Kidney epithelial cell (primary cell): Measurements from ENCODE around the gene NCOR2. TPM values are rescaled to one million over a fixed set of nuclear protein-coding genes. Genes with fewer than 3 reads are reported as not detected.

Source experiments
- DNase-seq: peaks from one replicate; pipeline ENCODE4 v3.0.0-alpha.2; 2010; ENCODE audit warnings: low read depth
- H3K27me3 ChIP-seq: 2 replicates; pipeline ENCODE4 v1.6.0; 2011; ENCODE audit warnings: low read length; ENCODE audit not compliant: control insufficient read depth, insufficient read depth
- H3K36me3 ChIP-seq: 2 replicates; pipeline ENCODE4 v1.5.1; 2011; ENCODE audit warnings: low read length; ENCODE audit not compliant: control insufficient read depth, insufficient read depth
- H3K4me3 ChIP-seq: 2 replicates; pipeline ENCODE4 v1.5.1; 2011; ENCODE audit warnings: low read depth, mild to moderate bottlenecking, control low read depth, low read length
- CTCF ChIP-seq: IDR thresholded peaks from 2 replicates; pipeline ENCODE4 v1.5.1; 2011; ENCODE audit warnings: mild to moderate bottlenecking, moderate library complexity, low read length, control low read depth, inconsistent platforms; ENCODE audit not compliant: insufficient read depth, poor library complexity, severe bottlenecking
- total RNA-seq: library from RNA; depleted of rRNA; stranded (reverse); fragments of >200 nt; gene quantifications from 2 replicates; pipeline ENCODE4 v1.2.3, GENCODE V29; 2015

NCOR2 gene
- total RNA-seq, 1 donor from 2014 or later: 113 TPM

- H3K4me3 ChIP-seq: peak overlapping the region; percentile 97
- TF ChIP-seq CTCF: no peak
- no peaks in the 10 kb centered on the region for H3K36me3 ChIP-seq
- DNase-seq: no peak
- no peaks in the 10 kb centered on the region for H3K27me3 ChIP-seq
Measured at GRCh38 chr12:124564971-124565491, 2.4 kb downstream of the NCOR2 start.

DNA sequence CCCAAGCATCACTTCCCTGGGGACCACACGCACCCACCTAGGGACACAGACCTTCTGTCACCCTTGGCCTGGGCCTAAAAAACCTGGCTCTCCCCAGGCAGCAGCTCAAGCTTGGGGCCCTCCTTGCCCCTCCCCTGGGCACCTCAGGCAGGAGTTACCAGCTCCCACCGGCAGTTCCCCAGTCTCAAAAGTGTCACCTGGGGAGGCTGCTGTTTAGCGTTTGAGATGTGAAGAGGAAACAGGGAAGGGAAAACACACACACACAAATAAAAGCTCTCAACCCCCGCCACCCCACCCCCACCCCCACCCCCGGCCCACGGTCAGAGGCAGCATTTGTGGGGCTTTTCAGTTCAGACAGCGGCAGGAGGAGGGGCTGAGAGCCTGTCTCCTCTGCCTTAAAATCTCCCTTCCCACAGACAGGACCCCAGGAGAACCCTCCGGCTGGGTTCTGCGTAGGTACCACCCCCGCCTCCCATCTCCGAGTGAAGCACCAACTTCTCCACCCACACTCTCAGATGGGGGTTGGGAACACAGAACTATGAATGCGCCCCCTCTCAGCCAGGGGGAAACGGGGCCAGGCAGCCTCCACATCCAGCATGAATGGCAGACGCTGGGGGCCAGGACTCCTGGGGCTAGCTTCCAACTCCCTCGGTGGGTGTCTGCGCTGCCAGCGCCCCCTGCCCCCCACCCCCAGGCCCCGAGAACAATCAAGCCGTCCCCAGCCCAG lies 3.0 kb downstream of the NCOR2 start:
- no peak for TF ChIP-seq CTCF
- DNase-seq: no peak
- Histone ChIP-seq H3K36me3 (no peaks in the 10 kb centered on the region), H3K4me3 (peak overlapping the region; percentile 97), H3K27me3 (no peaks in the 10 kb centered on the region)

DNA sequence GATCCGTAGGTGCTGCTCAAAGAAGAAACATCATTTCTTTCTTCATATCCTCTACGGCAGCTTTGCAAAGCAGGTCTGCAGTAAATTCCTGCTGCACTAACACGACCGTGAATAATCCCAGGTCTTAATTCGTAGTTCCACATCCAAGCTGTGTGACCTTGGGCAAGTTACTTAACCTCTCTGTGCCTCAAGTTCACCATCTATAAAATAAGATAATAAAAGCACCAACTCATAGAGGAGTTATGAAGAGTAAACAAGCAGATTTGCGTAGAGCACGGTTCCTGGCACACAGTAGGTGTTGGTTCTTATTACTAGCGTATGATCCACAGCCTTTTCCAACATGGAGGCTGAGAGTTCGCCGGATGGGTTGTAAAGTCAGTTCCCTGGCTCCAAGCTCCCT lies 3.6 kb downstream of the NCOR2 start:
- TF ChIP-seq CTCF: no peak
- Histone ChIP-seq H3K27me3 (no peaks in the 10 kb centered on the region), H3K4me3 (no peak overlapping the region), H3K36me3 (no peaks in the 10 kb centered on the region)
- DNase-seq: no peak

GRCh38 chr12:124563401-124563800 lies 4.0 kb downstream of the NCOR2 start:
- Histone ChIP-seq H3K36me3 (no peaks in the 10 kb centered on the region), H3K4me3 (no peak overlapping the region), H3K27me3 (no peaks in the 10 kb centered on the region)
- no peak for TF ChIP-seq CTCF
- no peak for DNase-seq

DNA sequence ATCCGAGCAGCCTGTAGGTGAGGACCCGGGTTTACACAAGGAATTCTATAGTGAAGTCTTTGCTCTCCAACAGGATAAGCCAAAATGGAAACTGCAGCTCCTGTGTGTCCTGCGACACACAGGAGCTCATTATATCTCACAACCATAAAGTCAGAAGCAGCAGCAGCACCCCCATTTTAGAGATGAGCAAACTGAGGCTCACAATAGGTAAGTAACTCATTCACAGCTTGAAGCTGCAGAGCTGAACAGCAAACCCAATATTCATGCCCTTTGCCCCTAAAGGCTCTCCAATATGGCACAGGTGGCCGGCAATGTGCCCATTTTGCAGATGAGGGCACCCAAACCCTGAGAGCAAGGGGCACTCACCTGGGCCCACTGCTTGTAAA lies 4.6 kb downstream of the NCOR2 start:
- Histone ChIP-seq H3K36me3 (no peaks in the 10 kb centered on the region), H3K4me3 (no peak overlapping the region), H3K27me3 (no peaks in the 10 kb centered on the region)
- DNase-seq: no peak
- TF ChIP-seq CTCF: no peak
